KMS-11 (cell line): Measurements from ENCODE around the gene CCL24.
"Not testable (repeated sequence)": the region's sequence is repeated elsewhere in the genome, so short reads cannot be mapped to it uniquely, and the experiment has no call there.

Experiments
- H2AFZ ChIP-seq: fragments of 200-600 bp; sonication (generic); 2 replicates; pipeline ENCODE4 v1.6.1; 2016; ENCODE audit warnings: antibody characterized with exemption, mixed run types, low read depth
- H3K27ac ChIP-seq: fragments of 200-600 bp; sonication (generic); 2 replicates; pipeline ENCODE4 v1.6.1; 2016; ENCODE audit warnings: mild to moderate bottlenecking, mixed run types
- H3K27me3 ChIP-seq: fragments of 200-600 bp; sonication (generic); 2 replicates; pipeline ENCODE4 v1.6.1; 2017; ENCODE audit warnings: mild to moderate bottlenecking, low read depth, mixed run types, moderate library complexity; ENCODE audit not compliant: insufficient read depth
- H3K36me3 ChIP-seq: fragments of 200-600 bp; sonication (generic); 2 replicates; pipeline ENCODE4 v1.6.1; 2017; ENCODE audit warnings: mild to moderate bottlenecking, mixed run types; ENCODE audit not compliant: insufficient read depth
- H3K4me1 ChIP-seq: fragments of 200-600 bp; sonication (generic); 2 replicates; pipeline ENCODE4 v1.6.1; 2016; ENCODE audit warnings: mild to moderate bottlenecking, low read depth, mixed run types; ENCODE audit not compliant: poor library complexity, severe bottlenecking
- H3K4me2 ChIP-seq: fragments of 200-600 bp; sonication (generic); 2 replicates; pipeline ENCODE4 v1.7.0; 2016; ENCODE audit warnings: mild to moderate bottlenecking, mixed run types
- H3K4me3 ChIP-seq: fragments of 200-600 bp; sonication (generic); IDR thresholded peaks from 2 replicates; pipeline ENCODE4 v1.6.1; 2017; ENCODE audit warnings: low read depth, low read length, mixed read lengths; ENCODE audit not compliant: insufficient read depth
- H3K79me2 ChIP-seq: fragments of 200-600 bp; sonication (generic); 2 replicates; pipeline ENCODE4 v1.6.1; 2016; ENCODE audit warnings: low read depth, mixed run types; ENCODE audit not compliant: insufficient read depth
- H3K9ac ChIP-seq: fragments of 200-600 bp; sonication (generic); 2 replicates; pipeline ENCODE4 v1.6.1; 2016; ENCODE audit warnings: mild to moderate bottlenecking, mixed run types
- H4K20me1 ChIP-seq: fragments of 200-600 bp; sonication (generic); 2 replicates; pipeline ENCODE4 v1.6.1; 2016; ENCODE audit warnings: mild to moderate bottlenecking, mixed run types; ENCODE audit not compliant: insufficient read depth
- CTCF ChIP-seq: fragments of 200-600 bp; sonication (generic); conservative IDR thresholded peaks from 2 replicates; pipeline ENCODE4 v1.6.1; 2017; ENCODE audit warnings: low read depth, mild to moderate bottlenecking, antibody characterized with exemption, low read length, moderate library complexity, mixed read lengths

The CCL24 gene

GRCh38 chr7:75776295-75776971 lies 37.2 kb downstream of the CCL24 start:
- no peak overlapping the region for H3K27ac ChIP-seq
- TF ChIP-seq CTCF = no peak

GRCh38 chr7:75773958-75774357 lies 39.6 kb downstream of the CCL24 start:
- H3K4me3 ChIP-seq, H3K27ac ChIP-seq, H3K79me2 ChIP-seq, H3K36me3 ChIP-seq, H3K4me2 ChIP-seq, H3K4me1 ChIP-seq, H3K9ac ChIP-seq, H4K20me1 ChIP-seq, H3K27me3 ChIP-seq, H2AFZ ChIP-seq: not testable (repeated sequence)

More at GRCh38 chr7:75776295-75776971, 37.2 kb downstream of the CCL24 start:
- Histone ChIP-seq H3K27me3 (no peaks in the 10 kb centered on the region), H3K9ac (no peak overlapping the region), H2AFZ (no peak overlapping the region), H3K79me2 (no peaks in the 10 kb centered on the region), H3K4me1 (no peaks in the 10 kb centered on the region), H3K4me3 (no peak overlapping the region), H3K36me3 (no peaks in the 10 kb centered on the region), H3K4me2 (no peak overlapping the region), H4K20me1 (no peaks in the 10 kb centered on the region)

- H3K79me2 ChIP-seq = no peaks in the 10 kb centered on the region
- no peaks in the 10 kb centered on the region for H4K20me1 ChIP-seq
- no peaks in the 10 kb centered on the region for H3K4me1 ChIP-seq
- no peaks in the 10 kb centered on the region for H3K36me3 ChIP-seq
- H3K27ac ChIP-seq = no peak within 1 kb of the TSS
- TF ChIP-seq CTCF = no peak
- H3K4me2 ChIP-seq = no peak within 1 kb of the TSS
- H3K4me3 ChIP-seq = no peak within 1 kb of the TSS
- no peak within 1 kb of the TSS for H2AFZ ChIP-seq
- H3K27me3 ChIP-seq = no peaks in the 10 kb centered on the region
- no peak within 1 kb of the TSS for H3K9ac ChIP-seq
These were observed 41.2 kb downstream of the CCL24 start, which contains the start of gene CCL26 for GRCh38 chr7:75772081-75773077. Gene CCL26 (minus strand): TSS chr7:75772211. CDS start chr7:75772176, 35 bp downstream.

GRCh38 chr7:75771224-75771623 lies 42.4 kb downstream of the CCL24 start:
- Histone ChIP-seq H4K20me1 (no peaks in the 10 kb centered on the region), H3K36me3 (no peaks in the 10 kb centered on the region), H3K79me2 (no peaks in the 10 kb centered on the region), H2AFZ (no peak overlapping the region), H3K9ac (no peak overlapping the region), H3K27ac (no peak overlapping the region), H3K27me3 (no peaks in the 10 kb centered on the region), H3K4me2 (no peak overlapping the region), H3K4me3 (no peak overlapping the region), H3K4me1 (no peaks in the 10 kb centered on the region)
- TF ChIP-seq CTCF = no peak
